ENCODE results near the gene DYNLT1. TPM values are rescaled to one million over a fixed set of nuclear protein-coding genes. Genes with fewer than 3 reads are reported as not detected.
A peak's percentile ranks its signal among the peaks of the same experiment; 100 is the strongest.

The DYNLT1 gene
- total RNA-seq, 1 experiment from 2014 or later = 96.6 TPM

DNA sequence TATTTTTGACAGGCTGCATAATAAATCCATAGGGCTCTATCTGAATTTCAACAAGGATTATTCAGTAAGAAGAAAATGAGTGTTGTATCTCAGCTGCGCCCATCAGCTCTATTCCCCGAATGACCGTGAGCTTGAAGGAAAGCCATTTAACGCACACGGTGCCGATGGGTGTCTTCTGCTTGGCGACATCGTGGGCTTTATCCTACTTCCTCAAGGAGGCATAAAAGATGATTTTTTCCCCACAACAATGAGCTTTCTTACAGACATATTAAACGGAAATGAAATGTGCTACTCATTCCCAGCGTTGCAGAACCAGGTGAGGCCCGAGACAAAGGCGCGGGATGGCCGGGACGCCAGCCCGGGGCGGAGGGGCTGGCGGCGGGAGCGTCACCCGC is 710 bp downstream of the DYNLT1 start:
- peaks cover 28% of the 10 kb centered on the region for H3K4me1 Mint-ChIP-seq (ENCODE audit: low read depth, unreplicated experiment)
- Histone ChIP-seq H3K4me1 (peaks cover 19% of the 10 kb centered on the region), H3K27me3 (replicated peaks; ENCODE audit: control insufficient read depth, insufficient read depth, low read length) (no peaks in the 10 kb centered on the region), H3K36me3 (ENCODE audit: control insufficient read depth, insufficient read depth, low read length) (no peaks in the 10 kb centered on the region), H3K9me3 (no peaks in the 10 kb centered on the region), H3K4me3 (ENCODE audit: low read depth, low read length) (peak overlapping the region; percentile 88)
- H3K27ac Mint-ChIP-seq (ENCODE audit: unreplicated experiment) = peak overlapping the region; percentile 94
- H3K36me3 Mint-ChIP-seq (ENCODE audit: insufficient read depth, unreplicated experiment) = peaks cover 42% of the 10 kb centered on the region
- H3K4me3 Mint-ChIP-seq (ENCODE audit: unreplicated experiment) = peak overlapping the region; percentile 96
- no peaks in the 10 kb centered on the region for H3K9me3 Mint-ChIP-seq (ENCODE audit: unreplicated experiment)
- CTCF ChIA-PET = interaction anchor here (1.2 to 3.6 kb wide), 4 partner anchors 17 to 430 kb away, joined by 4 to 20 read pairs (median 9); no protein-coding TSS in a partner anchor
- DNase-seq = no peak
- TF ChIP-seq, protein P1, sequence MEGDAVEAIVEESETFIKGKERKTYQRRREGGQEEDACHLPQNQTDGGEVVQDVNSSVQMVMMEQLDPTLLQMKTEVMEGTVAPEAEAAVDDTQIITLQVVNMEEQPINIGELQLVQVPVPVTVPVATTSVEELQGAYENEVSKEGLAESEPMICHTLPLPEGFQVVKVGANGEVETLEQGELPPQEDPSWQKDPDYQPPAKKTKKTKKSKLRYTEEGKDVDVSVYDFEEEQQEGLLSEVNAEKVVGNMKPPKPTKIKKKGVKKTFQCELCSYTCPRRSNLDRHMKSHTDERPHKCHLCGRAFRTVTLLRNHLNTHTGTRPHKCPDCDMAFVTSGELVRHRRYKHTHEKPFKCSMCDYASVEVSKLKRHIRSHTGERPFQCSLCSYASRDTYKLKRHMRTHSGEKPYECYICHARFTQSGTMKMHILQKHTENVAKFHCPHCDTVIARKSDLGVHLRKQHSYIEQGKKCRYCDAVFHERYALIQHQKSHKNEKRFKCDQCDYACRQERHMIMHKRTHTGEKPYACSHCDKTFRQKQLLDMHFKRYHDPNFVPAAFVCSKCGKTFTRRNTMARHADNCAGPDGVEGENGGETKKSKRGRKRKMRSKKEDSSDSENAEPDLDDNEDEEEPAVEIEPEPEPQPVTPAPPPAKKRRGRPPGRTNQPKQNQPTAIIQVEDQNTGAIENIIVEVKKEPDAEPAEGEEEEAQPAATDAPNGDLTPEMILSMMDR (IDR thresholded peaks at IDR 0.05; ENCODE audit: insufficient read depth in 1 of 2, low read depth in 1 of 2, low read length in 1 of 2, severe bottlenecking in 1 of 2, unreplicated experiment in 1 of 2) = no peak
- BruUV-seq (replicated peaks) = no TSS peak
- H3K27me3 Mint-ChIP-seq (ENCODE audit: insufficient read depth, unreplicated experiment) = no peaks in the 10 kb centered on the region
- intact Hi-C loops (cut with micrococcal nuclease; ENCODE audit: unreplicated experiment) = loop anchor here (1.0 kb wide), 1 partner anchor 47 kb away; no protein-coding TSS in a partner anchor
- POLR2A ChIA-PET = interaction anchor here (1.9 kb wide), 1 partner anchor 33 kb away, joined by 6 read pairs; no protein-coding TSS in a partner anchor

DNA sequence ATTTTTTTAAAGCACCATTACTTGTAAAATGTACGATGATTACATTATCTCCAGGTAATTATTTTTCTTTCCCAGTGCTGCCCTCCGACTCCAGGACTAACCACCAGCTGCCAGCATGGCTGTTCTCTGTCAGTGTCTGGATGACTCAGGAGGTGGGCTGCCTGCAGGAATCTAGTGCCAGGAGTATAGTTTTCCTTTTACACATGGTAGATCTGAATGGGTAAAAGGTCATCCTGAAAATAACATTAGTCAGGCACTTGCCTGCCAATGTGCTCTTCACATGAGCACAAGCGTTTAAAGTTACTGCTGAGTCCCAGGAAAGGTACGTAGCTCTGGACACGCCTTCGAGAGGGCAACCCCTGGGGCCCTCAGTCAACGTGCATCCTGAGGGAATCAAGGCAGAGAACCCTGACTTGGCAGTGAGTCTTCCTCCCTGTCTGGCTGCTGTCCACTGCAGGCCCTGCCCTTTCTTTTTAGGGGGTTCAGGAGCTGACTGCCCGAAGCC is 2.4 kb downstream of the DYNLT1 start:
- no peaks in the 10 kb centered on the region; the same call in 1 of the 2 replicates for H3K36me3 ChIP-seq (ENCODE audit: control insufficient read depth, insufficient read depth, low read length)
- peaks cover 52% of the 10 kb centered on the region for H3K36me3 Mint-ChIP-seq (ENCODE audit: insufficient read depth, unreplicated experiment)
- no peaks in the 10 kb centered on the region for H3K27me3 ChIP-seq (replicated peaks; ENCODE audit: control insufficient read depth, insufficient read depth, low read length)
- no peaks in the 10 kb centered on the region for H3K9me3 ChIP-seq
- H3K9me3 Mint-ChIP-seq (ENCODE audit: unreplicated experiment) = no peaks in the 10 kb centered on the region
- intact Hi-C loops (cut with micrococcal nuclease; ENCODE audit: unreplicated experiment) = no loop called here
- TF ChIP-seq, protein P1 (IDR thresholded peaks at IDR 0.05; ENCODE audit: insufficient read depth in 1 of 2, low read depth in 1 of 2, low read length in 1 of 2, severe bottlenecking in 1 of 2, unreplicated experiment in 1 of 2) = no peak
- H3K27ac Mint-ChIP-seq (ENCODE audit: unreplicated experiment) = no peak overlapping the region
- CTCF ChIA-PET = no interaction called here
- H3K4me1 Mint-ChIP-seq (ENCODE audit: low read depth, unreplicated experiment) = peaks cover 28% of the 10 kb centered on the region
- no TSS peak for BruUV-seq (replicated peaks)
- no peak overlapping the region for H3K4me3 Mint-ChIP-seq (ENCODE audit: unreplicated experiment)
- POLR2A ChIA-PET = no interaction called here
- no peaks in the 10 kb centered on the region for H3K27me3 Mint-ChIP-seq (ENCODE audit: insufficient read depth, unreplicated experiment)
- peaks cover 19% of the 10 kb centered on the region for H3K4me1 ChIP-seq
- no peak overlapping the region for H3K4me3 ChIP-seq (ENCODE audit: low read depth, low read length)
- no peak for DNase-seq

DNA sequence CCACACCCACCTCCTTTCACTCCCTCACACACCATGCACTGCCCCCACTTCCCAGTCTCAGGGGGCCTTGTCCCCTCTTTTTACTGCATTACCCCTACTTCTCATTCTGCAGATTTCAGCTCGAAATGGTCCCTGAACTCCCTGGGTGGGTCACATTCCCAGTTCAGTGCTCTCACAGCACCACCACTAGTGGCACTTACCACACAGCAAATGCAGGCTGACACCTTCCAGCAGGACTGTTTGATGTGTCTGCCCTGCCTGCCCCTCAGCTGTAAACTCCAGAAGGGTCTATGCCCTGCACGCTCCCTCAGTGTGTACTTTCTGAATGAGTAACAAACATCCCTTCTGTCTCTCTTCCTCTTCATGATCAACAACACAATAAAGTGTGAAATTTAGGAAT is 4.0 kb downstream of the DYNLT1 start:
- CTCF ChIA-PET = interaction anchor here (0.6 kb wide), 1 partner anchor 66 kb away, joined by 3 read pairs; no protein-coding TSS in a partner anchor
- H3K36me3 Mint-ChIP-seq (ENCODE audit: insufficient read depth, unreplicated experiment) = peaks cover 64% of the 10 kb centered on the region
- H3K4me3 Mint-ChIP-seq (ENCODE audit: unreplicated experiment) = no peak overlapping the region
- Histone ChIP-seq H3K27me3 (replicated peaks; ENCODE audit: control insufficient read depth, insufficient read depth, low read length) (no peaks in the 10 kb centered on the region), H3K36me3 (ENCODE audit: control insufficient read depth, insufficient read depth, low read length) (no peaks in the 10 kb centered on the region; the same call in 1 of the 2 replicates), H3K4me1 (0 out of 2 replicates have a peak, but pooled peaks cover 3% of the 10 kb centered on the region), H3K4me3 (ENCODE audit: low read depth, low read length) (no peak overlapping the region), H3K9me3 (no peaks in the 10 kb centered on the region)
- TF ChIP-seq, protein P1 (IDR thresholded peaks at IDR 0.05; ENCODE audit: insufficient read depth in 1 of 2, low read depth in 1 of 2, low read length in 1 of 2, severe bottlenecking in 1 of 2, unreplicated experiment in 1 of 2) = no peak
- H3K9me3 Mint-ChIP-seq (ENCODE audit: unreplicated experiment) = no peaks in the 10 kb centered on the region
- peak overlapping the region; percentile 24 for H3K27ac Mint-ChIP-seq (ENCODE audit: unreplicated experiment)
- POLR2A ChIA-PET = no interaction called here
- DNase-seq = no peak
- no TSS peak for BruUV-seq (replicated peaks)
- no peaks in the 10 kb centered on the region for H3K27me3 Mint-ChIP-seq (ENCODE audit: insufficient read depth, unreplicated experiment)
- H3K4me1 Mint-ChIP-seq (ENCODE audit: low read depth, unreplicated experiment) = peaks cover 16% of the 10 kb centered on the region
- intact Hi-C loops (cut with micrococcal nuclease; ENCODE audit: unreplicated experiment) = no loop called here
